Stimulated activated CD8-positive, alpha-beta memory T cell treated with anti-CD3 and anti-CD28 coated beads, Interleukin-4, amount 100 ng/mL, for 24 hours (primary cell): Measurements from ENCODE around the gene SMIM27.
A peak's percentile ranks its signal among the peaks of the same experiment; 100 is the strongest.

Source experiments
- DNase-seq: peaks from one replicate; pipeline ENCODE4 v3.0.0-alpha.2; 2020; ENCODE audit warnings: low read depth

Gene SMIM27

GRCh38 chr9:32558408-32558934 is 6.3 kb downstream of the SMIM27 start:
- DNase-seq, result no peak

- DNase-seq, result no peak
Observed at GRCh38 chr9:32565967-32566366, 13.8 kb downstream of the SMIM27 start.

GRCh38 chr9:32566770-32567169 is 14.6 kb downstream of the SMIM27 start:
- DNase-seq, result no peak

- no peak for DNase-seq
Observed at GRCh38 chr9:32570262-32570661, 18.1 kb downstream of the SMIM27 start.

GRCh38 chr9:32571969-32572899 is 20.1 kb downstream of the SMIM27 start:
- peak; percentile 48 for DNase-seq

- DNase-seq, result peak; percentile 92
Observed at GRCh38 chr9:32572900-32573523, 20.9 kb downstream of the SMIM27 start, which contains the start of gene NDUFB6. NDUFB6 (minus strand) TSS chr9:32573159; CDS start chr9:32573060, 99 bp downstream.

- no peak for DNase-seq
Observed at GRCh38 chr9:32573821-32574220, 21.7 kb downstream of the SMIM27 start.

- no peak for DNase-seq
Observed at GRCh38 chr9:32574858-32575257, 22.7 kb downstream of the SMIM27 start.

- DNase-seq, result no peak
Observed at GRCh38 chr9:32577316-32577715, 25.2 kb downstream of the SMIM27 start.

- no peak for DNase-seq
Observed at GRCh38 chr9:32578976-32579375, 26.8 kb downstream of the SMIM27 start.

- DNase-seq, result peak; percentile 59
Observed at GRCh38 chr9:32579706-32580331, 27.7 kb downstream of the SMIM27 start.

GRCh38 chr9:32580631-32581300 is 28.6 kb downstream of the SMIM27 start:
- DNase-seq, result no peak

- no peak for DNase-seq
Observed at GRCh38 chr9:32581512-32582143, 29.5 kb downstream of the SMIM27 start.

GRCh38 chr9:32584784-32585183 is 32.7 kb downstream of the SMIM27 start:
- no peak for DNase-seq

- DNase-seq, result no peak
Observed at GRCh38 chr9:32587901-32588300, 35.8 kb downstream of the SMIM27 start.

GRCh38 chr9:32589083-32589723 is 37.1 kb downstream of the SMIM27 start:
- DNase-seq, result no peak

GRCh38 chr9:32590476-32590875 is 38.3 kb downstream of the SMIM27 start:
- DNase-seq, result no peak

GRCh38 chr9:32590898-32591297 is 38.8 kb downstream of the SMIM27 start:
- DNase-seq, result no peak

- DNase-seq, result no peak
Observed at GRCh38 chr9:32596096-32596865, 44.2 kb downstream of the SMIM27 start.

- no peak for DNase-seq
Observed at GRCh38 chr9:32596936-32597335, 44.8 kb downstream of the SMIM27 start.
